ENCODE measurements around the gene CHIA.

CHIA gene

GRCh38 chr1:111290630-111291029 is at the start of gene CHIA:
Gene CHIA, plus strand, starts transcription at chr1:111290851. Its CDS starts 19,617 bp downstream, at chr1:111310468.
- DNase-seq: no peak

- no peak for DNase-seq
These were observed 48.9 kb upstream of the CHIA start for GRCh38 chr1:111241797-111242196.

DNA sequence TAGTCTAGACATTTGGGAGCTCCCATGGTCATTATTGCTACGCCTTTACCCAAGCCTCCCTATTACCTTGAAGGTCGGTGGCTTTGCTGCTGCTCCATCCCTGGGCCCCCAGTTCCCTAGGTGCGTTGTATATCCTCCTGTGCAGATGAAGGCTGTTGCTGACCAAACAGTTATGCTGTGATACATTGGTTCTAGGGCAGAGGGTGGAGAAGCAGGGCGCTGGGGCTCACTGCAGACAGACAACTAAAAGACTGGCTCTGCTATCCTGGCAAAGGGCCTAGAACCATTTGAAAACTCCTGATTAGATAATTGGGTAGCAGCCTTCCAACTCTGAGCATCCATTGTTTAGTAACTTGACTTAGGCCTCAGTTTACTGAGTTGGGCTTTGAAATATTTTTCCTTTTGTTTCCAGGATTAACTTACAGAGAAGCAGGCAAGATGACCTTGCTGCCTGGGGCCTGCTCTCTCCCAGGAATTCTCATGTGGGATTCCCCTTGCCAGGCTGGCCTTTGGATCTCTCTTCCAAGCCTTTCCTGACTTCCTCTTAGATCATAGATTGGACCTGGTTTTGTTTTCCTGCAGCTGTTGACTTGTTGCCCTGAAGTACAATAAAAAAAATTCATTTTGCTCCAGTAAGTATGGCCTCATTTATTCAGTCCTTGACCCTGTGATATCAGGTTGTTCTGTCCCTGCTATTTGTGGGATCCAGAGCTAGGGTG is 47.7 kb upstream of the CHIA start:
- peak in 1 of 56 donors; percentile 11 for DNase-seq

DNA sequence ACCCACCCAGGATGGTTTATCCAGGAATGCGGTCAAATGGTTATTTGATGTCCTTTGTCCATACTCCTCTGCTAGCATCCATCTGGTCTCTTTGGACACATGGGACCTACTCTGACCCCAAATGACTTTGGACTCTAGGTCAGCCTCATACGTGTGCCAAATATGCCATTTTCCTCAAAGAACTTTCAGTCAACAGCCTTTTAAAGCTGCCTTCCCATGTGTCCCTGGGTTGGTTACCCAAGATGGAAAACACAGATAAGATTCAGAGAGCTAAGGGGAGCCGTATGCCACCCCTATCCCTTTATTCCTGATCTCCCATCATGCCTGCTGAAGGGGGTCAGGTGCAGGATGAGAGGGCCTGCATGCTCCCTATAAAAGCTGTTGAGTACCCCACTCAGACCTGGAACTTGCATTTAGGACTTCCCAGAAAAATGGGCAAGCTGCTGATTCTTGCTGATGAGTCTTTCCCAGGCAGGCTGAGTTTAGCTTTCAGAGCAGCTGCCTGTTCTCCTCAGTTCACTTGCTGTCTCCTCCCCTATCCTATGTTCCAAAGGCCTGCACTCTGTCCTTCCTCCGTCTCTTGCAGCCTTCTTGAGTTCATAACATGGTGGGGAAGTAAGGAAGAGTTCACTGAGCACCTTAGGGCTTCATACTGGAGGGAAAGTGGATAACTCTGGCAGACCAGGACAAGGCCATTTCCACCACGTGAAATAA is 43.4 kb upstream of the CHIA start:
- DNase-seq: no peak

GRCh38 chr1:111249960-111250359 is 40.7 kb upstream of the CHIA start:
- peak in 30 of 56 donors; percentile 11 to 78 (median 42) for DNase-seq

- peak in 1 of 56 donors; percentile 23 for DNase-seq
These were observed 39.1 kb upstream of the CHIA start for GRCh38 chr1:111251570-111251969.

GRCh38 chr1:111252786-111253185 is 37.9 kb upstream of the CHIA start:
- DNase-seq: no peak

DNA sequence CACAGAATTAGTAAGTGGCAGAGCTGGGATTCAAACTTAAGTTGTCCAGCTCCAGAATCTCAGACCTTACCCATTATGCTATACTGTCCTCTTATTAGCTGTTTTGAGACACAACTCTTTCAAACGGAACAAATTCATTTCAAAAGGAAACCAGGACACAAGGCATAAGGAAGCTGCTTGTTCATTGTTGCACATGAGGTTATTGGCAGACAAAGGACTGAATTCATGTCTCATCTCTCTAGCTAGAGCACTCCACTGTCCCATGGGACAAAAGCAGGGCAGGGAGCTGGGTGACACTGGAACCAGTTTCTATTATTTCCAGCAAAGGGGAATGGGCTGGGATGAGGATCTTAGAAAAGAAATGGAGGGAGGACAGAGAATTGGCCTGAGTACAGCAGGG is 36.8 kb upstream of the CHIA start:
- DNase-seq: peak in 16 of 56 donors; percentile 11 to 62 (median 32)

- DNase-seq: no peak
These were observed 33.5 kb upstream of the CHIA start for GRCh38 chr1:111256988-111257658.

DNA sequence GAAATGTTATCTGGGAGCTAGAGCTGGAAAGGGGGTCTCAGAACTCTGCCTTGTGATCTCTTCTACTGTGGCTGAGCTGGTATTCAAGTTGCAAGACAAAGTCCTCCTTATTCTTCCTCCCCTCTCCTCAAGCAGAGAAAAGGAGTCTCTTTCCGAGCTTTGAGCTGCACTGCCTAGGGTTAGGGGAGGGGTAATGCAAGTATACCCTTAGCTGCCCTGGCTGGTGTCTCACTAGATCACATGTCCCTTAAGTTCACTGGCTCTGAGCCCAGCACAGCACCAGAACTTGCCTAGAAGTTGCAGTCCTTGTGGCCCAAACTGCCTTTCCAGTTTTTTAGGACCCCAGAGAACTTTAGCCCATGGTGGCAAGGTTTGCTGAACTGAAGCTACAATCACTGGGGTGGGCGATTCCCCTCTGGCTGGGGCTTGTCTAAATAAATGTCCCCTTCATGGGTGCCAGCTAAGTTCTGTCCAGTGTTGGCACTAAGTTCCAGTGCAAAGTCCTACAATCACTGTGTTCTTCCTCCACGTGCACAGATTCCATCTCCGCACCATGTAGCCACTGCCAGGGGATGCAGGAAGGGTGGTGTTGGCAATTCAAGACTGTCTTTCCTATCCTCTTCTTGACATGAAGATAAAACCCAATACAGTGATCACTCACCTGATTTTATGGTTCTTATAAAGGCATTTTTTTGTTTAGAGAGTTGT is 22.7 kb upstream of the CHIA start:
- DNase-seq: no peak

- no peak for DNase-seq
These were observed 20.7 kb upstream of the CHIA start for GRCh38 chr1:111269825-111270406.

GRCh38 chr1:111270771-111271463 is 19.7 kb upstream of the CHIA start:
- DNase-seq: no peak

- DNase-seq: peak in 4 of 56 donors; percentile 7 to 24 (median 14)
These were observed 19.2 kb upstream of the CHIA start for GRCh38 chr1:111271464-111271801.

DNA sequence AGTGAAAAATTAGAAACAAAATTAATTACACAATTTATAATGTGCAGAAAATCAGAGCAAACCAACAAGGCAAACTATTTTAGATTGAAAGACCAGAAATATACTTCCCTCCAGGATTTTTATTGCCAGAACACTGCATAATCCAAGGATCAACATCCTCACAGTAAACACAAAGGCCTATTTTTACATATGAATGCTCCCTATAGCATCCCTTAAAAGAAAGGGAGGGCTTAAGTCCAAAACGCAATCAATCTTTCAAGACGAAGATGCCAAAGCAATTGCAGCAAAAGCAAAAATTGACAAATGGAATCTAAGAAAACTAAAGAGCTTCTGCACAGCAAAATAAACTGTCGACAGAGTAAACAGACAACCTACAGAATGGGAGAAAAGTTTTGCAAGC is 18.6 kb upstream of the CHIA start:
- no peak for DNase-seq

- DNase-seq: no peak
These were observed 16.0 kb upstream of the CHIA start for GRCh38 chr1:111274653-111275052.

DNA sequence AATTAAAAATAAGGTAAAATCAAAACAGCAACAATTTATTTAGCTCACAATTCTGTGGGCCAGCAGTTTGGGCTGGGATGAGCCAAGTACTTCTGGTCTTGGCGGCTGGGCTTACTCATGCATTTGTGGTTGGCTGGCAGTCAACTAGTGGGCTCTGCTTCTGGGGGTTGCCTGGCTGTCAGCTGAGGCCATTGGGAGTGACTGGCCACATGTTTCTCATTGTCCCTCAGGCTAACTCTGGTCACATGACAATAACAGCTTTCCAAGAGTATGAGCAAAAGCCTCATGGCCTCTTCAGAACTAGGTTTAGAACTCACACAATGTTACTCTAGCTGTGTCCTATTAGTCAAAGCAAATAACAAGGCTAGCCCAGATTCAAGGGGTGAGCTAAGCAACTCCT is 15.6 kb upstream of the CHIA start:
- DNase-seq: peak in 15 of 56 donors; percentile 9 to 73 (median 37)

DNA sequence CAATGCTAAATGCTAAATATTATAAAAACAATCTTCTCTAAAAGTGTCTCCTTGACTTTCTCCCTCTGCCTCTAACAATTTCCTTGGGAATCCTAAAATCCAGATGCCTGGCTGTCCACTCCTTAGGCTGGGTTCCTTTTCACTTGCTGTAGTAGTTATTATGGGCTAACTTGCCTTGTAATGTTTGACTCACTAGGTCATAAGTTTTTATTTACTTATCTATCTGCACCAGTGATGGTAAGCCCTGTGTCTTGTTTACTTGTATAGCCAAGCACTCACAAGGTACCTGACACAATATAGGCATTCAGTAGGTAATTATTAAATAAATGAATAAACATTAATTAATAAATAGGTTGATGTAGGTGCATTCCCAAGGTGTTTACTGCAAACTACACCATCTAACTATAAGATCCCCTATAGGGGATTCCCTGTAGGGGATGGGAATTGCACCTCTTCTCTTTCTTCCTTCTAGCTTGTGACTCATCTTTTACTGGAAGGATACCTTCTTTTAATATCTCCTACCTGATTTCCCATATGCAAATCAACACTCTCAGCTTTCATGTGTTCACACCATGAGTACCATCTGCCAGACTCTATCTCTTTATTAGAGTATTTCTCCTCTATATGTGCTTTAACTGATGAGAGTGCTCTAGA is 14.7 kb upstream of the CHIA start:
- no peak for DNase-seq

DNA sequence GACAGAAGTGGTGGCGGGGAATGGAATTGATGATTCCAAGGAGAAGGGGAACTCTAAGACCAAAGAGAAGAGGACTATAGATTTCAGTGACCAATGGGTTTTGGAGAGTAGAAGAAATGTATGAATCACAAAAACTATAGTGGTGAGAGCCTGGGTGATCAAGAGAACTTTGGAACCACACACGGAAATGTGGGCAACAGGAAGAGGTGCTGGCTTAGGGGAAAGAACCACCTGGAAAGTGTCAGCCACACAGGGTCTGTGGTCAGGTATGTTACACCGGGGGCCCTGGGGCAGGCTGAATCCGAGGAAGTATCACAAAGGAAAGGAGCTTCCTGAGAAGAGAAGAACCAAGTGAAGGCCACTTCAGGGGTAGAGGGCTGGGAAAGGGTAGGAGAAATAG is 11.5 kb upstream of the CHIA start:
- no peak for DNase-seq

DNA sequence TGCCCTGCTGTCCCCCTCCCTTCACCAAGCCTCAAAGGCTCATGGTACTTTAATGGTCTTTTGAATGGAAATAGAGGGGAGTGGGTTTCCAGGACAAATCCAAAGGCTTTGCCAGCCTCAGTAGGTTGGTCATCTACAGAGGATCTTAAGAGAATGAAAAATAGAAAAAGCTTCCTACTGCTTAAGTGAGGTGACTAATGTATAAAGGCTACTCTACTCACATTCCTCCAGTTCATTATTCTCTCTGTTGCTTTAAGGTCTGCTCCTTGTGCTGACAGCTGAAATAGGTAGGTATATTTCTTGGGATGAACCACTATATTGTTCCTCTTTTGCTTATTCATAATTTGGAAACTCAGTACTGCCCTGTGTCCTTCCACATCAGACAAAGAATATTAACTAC is 10.4 kb upstream of the CHIA start:
- DNase-seq: no peak

- DNase-seq: no peak
These were observed 9.2 kb upstream of the CHIA start for GRCh38 chr1:111281411-111281810.
